Choroid plexus epithelial cell (primary cell): Measurements from ENCODE around the gene OLR1.
A peak's percentile ranks its signal among the peaks of the same experiment; 100 is the strongest.

Source experiments
- DNase-seq: peaks from one replicate; pipeline ENCODE4 v3.0.0-alpha.2; 2010; ENCODE audit warnings: low read depth
- H3K4me3 ChIP-seq: 2 replicates; pipeline ENCODE4 v1.5.1; 2011; ENCODE audit warnings: low read depth, mild to moderate bottlenecking, control low read depth, low read length, moderate library complexity
- TF ChIP-seq, protein P1 (sequence below): conservative IDR thresholded peaks from 2 replicates; pipeline ENCODE4 v1.5.1; 2011; ENCODE audit warnings: low read depth, mild to moderate bottlenecking, control low read depth, inconsistent platforms, low read length, moderate library complexity

The OLR1 gene

DNA sequence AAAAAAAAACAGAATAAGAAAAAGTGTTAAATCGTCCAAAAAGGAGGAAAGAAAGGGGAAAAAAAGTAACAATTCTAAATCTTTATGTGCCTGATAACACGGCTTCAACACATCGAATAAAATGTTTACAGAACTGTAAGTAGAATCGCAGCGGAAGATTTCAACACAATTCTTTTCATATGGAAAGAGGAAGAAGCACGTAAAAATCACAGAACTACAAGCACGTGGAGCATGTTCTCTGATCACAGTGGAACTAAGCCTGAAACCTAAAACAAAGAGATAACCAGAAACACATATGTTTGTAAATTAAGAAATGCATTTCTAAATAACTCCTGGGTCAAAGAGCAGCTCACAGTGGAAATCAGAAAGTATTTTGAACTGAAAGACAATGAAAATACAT lies 50.7 kb downstream of the OLR1 start:
- TF ChIP-seq, protein P1, sequence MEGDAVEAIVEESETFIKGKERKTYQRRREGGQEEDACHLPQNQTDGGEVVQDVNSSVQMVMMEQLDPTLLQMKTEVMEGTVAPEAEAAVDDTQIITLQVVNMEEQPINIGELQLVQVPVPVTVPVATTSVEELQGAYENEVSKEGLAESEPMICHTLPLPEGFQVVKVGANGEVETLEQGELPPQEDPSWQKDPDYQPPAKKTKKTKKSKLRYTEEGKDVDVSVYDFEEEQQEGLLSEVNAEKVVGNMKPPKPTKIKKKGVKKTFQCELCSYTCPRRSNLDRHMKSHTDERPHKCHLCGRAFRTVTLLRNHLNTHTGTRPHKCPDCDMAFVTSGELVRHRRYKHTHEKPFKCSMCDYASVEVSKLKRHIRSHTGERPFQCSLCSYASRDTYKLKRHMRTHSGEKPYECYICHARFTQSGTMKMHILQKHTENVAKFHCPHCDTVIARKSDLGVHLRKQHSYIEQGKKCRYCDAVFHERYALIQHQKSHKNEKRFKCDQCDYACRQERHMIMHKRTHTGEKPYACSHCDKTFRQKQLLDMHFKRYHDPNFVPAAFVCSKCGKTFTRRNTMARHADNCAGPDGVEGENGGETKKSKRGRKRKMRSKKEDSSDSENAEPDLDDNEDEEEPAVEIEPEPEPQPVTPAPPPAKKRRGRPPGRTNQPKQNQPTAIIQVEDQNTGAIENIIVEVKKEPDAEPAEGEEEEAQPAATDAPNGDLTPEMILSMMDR, result no peak
- no peak overlapping the region for H3K4me3 ChIP-seq
- no peak for DNase-seq

DNA sequence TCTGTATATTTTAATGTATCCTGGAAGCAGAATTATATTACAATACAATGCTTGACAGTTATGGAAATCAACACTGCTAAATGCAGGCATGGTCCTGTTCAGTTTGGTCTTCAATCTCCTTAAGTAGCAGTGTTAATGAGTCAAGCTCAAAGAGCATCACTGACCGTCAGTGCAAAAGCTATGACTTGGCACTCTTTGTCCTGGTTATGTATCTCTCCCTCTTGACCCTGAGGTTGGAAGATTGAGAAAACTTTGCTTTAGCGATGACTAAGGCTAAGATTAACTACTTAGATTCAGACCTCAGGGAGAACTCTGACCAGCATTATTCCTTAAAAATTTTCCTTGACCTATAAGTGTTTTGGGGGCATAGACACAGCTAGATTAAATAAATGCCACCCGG lies 52.9 kb downstream of the OLR1 start:
- DNase-seq, result no peak
- H3K4me3 ChIP-seq, result no peak overlapping the region
- TF ChIP-seq, protein P1, result no peak

DNA sequence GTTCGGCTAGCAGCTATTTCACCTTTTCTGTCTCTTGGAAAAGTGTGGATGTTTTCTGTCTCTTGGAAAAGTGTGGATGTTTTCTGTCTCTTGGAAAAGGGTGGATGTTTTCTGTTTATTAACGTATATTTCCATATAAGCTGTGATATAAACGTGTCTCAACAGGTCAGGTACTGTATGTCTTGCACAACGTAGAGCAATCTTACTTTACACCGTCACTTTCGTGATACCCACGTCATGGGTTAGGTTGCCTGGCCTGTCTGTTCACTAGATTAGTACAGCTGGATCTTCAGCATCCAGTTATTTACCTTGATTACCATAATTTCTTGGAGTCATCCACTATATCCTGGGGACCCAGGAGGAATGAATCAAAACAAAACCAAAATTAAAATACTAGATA lies 56.0 kb downstream of the OLR1 start:
- H3K4me3 ChIP-seq, result no peak overlapping the region
- DNase-seq, result no peak
- TF ChIP-seq, protein P1, result no peak

DNA sequence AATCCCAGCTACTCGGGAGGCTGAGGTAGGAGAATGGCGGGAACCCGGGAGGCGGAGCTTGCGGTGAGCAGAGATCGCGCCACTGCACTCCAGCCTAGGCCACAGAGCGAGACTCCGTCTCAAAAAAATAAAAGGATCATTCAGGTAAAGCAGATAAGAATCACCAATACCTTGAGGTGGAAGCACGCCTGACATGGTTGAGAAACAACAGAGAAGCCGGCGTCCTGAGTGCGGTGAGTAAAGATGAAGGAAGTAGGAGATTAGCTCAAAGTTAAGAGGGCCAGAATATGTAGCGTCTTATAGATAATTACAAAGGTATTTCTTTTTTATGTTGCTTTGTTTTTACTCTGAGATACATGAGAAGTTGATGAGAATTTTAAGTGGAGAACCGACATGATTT lies 56.6 kb downstream of the OLR1 start:
- TF ChIP-seq, protein P1, result no peak

DNA sequence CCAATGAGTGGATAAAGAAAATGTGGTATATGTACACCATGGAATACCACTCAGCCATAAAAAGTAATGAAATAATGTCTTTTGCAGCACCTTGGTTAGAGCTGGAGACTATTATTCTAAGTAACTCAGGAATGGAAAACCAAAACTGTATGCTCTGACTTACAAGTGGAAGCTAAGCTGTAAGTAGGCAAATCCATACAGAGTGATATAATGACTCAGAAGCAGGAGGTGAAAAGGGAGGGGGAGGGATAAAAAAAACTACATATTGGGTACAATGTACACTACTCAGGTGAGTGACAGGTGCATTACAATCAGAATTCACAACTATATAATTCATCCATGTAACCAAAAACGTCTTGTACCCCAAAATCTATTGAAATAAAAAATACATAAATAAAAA lies 58.0 kb downstream of the OLR1 start:
- DNase-seq, result no peak
- TF ChIP-seq, protein P1, result no peak
- no peak overlapping the region for H3K4me3 ChIP-seq

More for the DNA sequence above, 56.6 kb downstream of the OLR1 start:
- DNase-seq, result no peak
- no peak overlapping the region for H3K4me3 ChIP-seq

DNA sequence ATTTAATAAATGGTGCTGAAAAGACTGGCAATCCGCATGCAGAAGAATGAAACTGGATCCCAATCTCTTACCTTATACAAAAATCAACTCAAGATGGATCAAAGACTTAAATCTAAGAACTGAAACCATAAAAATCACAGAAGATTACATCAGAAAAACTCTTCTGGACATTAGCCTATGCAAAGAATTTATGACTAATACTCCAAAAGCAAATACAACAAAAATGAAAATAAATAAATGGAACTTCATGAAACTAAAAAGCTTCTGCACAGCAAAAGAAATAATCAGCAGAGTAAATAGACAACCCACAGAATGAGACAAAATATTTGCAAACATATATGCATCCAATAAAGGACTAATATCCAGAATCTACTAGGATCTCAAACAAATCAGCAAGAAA lies 58.9 kb downstream of the OLR1 start:
- DNase-seq, result peak; percentile 46
- no peak overlapping the region for H3K4me3 ChIP-seq
- TF ChIP-seq, protein P1, result no peak

DNA sequence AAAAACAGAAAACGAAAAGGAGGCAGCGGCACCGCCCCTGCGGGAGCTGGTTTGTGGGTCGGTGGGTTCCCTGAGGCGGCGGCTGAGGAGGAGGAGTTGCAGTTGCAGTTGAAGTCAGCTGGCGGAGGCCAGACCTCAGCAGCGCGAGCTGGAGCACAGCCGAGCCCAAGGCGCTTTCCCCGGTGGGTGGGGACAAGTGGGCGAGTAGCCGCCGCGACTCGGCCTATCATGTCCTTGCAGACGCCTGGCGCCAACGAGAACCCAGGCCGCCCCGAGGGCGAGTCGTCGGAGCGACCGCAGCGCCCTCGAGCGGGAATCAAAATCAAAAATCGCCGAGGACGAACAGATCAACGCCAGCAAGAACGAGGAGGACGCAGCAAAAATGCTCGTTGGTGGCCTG lies 60.5 kb downstream of the OLR1 start:
- TF ChIP-seq, protein P1, result no peak
- H3K4me3 ChIP-seq, result no peak overlapping the region
- DNase-seq, result no peak
